T-helper 1 cell treated with Interleukin-12 subunit alpha and Interleukin-12 subunit beta and Interleukin-4 antibody, amounts not matched to agents 30 ng/mL and 1 ng/mL, for 36 hours (primary cell): ENCODE results near the gene TTLL5. TPM values are rescaled to one million over a fixed set of nuclear protein-coding genes. Genes with fewer than 3 reads are reported as not detected.

Experiments used
- intact Hi-C: fragments of 100-400 bp; cut with micrococcal nuclease; formaldehyde crosslinking; loops from one replicate; pipeline ENCODE4 v1.15.1; 2024
- total RNA-seq: library from RNA; stranded (reverse); gene quantifications from 2 replicates; pipeline ENCODE4 v1.2.3, GENCODE V29; 2022

TTLL5 gene
- total RNA-seq, 1 donor from 2014 or later = 31.7 TPM

- intact Hi-C loops = loop anchor here (1.0 to 5.0 kb wide), 5 partner anchors 76 to 980 kb away; partner anchors contain the start of gene NEK9
Observed at GRCh38 chr14:75982266-75983018, 321.4 kb downstream of the TTLL5 start.

GRCh38 chr14:75983019-75983358, 321.9 kb downstream of the TTLL5 start:
- intact Hi-C loops = loop anchor here (5.0 kb wide), 2 partner anchors 856 to 979 kb away; partner anchors contain the start of gene NEK9

- intact Hi-C loops = loop anchor here (1.0 to 5.0 kb wide), 7 partner anchors 167 to 1492 kb away; partner anchors contain the start of genes AHSA1, GPATCH2L, ISCA2 and NEK9
Observed at GRCh38 chr14:75984674-75985073, 323.6 kb downstream of the TTLL5 start.

GRCh38 chr14:75985618-75986438, 324.8 kb downstream of the TTLL5 start, which contains the start of gene IFT43:
Gene IFT43 (plus strand): TSS chr14:75985763. CDS start chr14:75985787, 24 bp downstream.
- intact Hi-C loops = loop anchor here (1.0 to 5.0 kb wide), 6 partner anchors 165 to 1494 kb away; partner anchors contain the start of genes AHSA1, GPATCH2L, GSTZ1 and ISCA2

GRCh38 chr14:75986439-75986765, 325.4 kb downstream of the TTLL5 start:
- intact Hi-C loops = loop anchor here (2.0 to 5.0 kb wide), 4 partner anchors 781 to 1494 kb away; partner anchors contain the start of genes AHSA1, GSTZ1, ISCA2 and NPC2

GRCh38 chr14:75987201-75987970, 326.3 kb downstream of the TTLL5 start:
- intact Hi-C loops = loop anchor here (2.0 to 5.0 kb wide), 4 partner anchors 780 to 1495 kb away; partner anchors contain the start of genes AHSA1, GSTZ1, ISCA2 and NPC2

- intact Hi-C loops = loop anchor here (5.0 kb wide), 3 partner anchors 778 to 1497 kb away; partner anchors contain the start of genes AHSA1, ISCA2, NPC2 and VIPAS39
Observed at GRCh38 chr14:75989134-75989533, 328.1 kb downstream of the TTLL5 start.

- intact Hi-C loops = no loop called here
Observed at GRCh38 chr14:75990297-75990696, 329.3 kb downstream of the TTLL5 start.

GRCh38 chr14:75991753-75992152, 330.7 kb downstream of the TTLL5 start:
- intact Hi-C loops = no loop called here

- intact Hi-C loops = no loop called here
Observed at GRCh38 chr14:75993567-75994041, 332.6 kb downstream of the TTLL5 start.

GRCh38 chr14:75995372-75996041, 334.5 kb downstream of the TTLL5 start:
- intact Hi-C loops = no loop called here

- intact Hi-C loops = no loop called here
Observed at GRCh38 chr14:75996488-75996887, 335.4 kb downstream of the TTLL5 start.

GRCh38 chr14:75999511-76000190, 338.6 kb downstream of the TTLL5 start:
- intact Hi-C loops = no loop called here

GRCh38 chr14:76002383-76002782, 341.3 kb downstream of the TTLL5 start:
- intact Hi-C loops = no loop called here

Other genes starting within 250 kb of the TTLL5 start
- 4.0 and 4.1 TPM in 2 replicates for gene JDP2, start 233.2 kb upstream of the TTLL5 start, total RNA-seq
- gene BATF, start 138.8 kb upstream of the TTLL5 start, total RNA-seq = 148 and 149 TPM in 2 replicates
- 4.6 and 6.9 TPM in 2 replicates for gene FLVCR2, start 82.6 kb upstream of the TTLL5 start, total RNA-seq
- gene ERG28, start 370 bp upstream of the TTLL5 start, total RNA-seq = 18.1 and 20.2 TPM in 2 replicates